ENCODE measurements around the gene PNP. TPM values are rescaled to one million over a fixed set of nuclear protein-coding genes. Genes with fewer than 3 reads are reported as not detected.

PNP gene
- total and polyA plus RNA-seq, 2 experiments from 2014 or later: 60.4 to 69.2 TPM

DNA sequence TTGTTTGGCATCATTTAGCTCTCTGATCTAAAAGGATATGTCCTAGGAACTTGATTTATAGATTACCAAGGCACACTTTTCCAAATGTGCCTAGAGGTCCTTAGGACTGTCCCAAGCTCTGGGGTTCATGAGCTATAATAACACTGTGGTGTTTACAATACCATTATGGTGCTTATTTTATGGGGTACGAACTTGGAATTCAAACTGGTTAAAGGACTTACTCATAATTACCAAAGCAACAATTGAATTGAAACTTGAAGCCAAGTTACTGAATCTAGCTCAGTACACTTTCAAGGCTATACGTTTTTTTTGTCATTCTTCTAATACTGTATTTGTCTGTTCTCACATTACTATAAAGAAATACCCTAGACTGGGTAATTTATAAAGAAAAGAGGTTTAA, 46.3 kb upstream of the PNP start:
- Histone ChIP-seq H4K20me1 (ENCODE audit: insufficient read depth, poor library complexity, severe bottlenecking) (no peaks in the 10 kb centered on the region), H3K4me2 (no peak overlapping the region), H3K4me1 (ENCODE audit: insufficient read depth) (peaks cover 15% of the 10 kb centered on the region), H3K27ac (no peak overlapping the region), H3K9me3 (ENCODE audit: low read depth) (no peaks in the 10 kb centered on the region), H3K36me3 (replicated peaks; ENCODE audit: insufficient read depth, low read depth) (no peaks in the 10 kb centered on the region), H2AFZ (no peak overlapping the region), H3K4me3 (no peak overlapping the region), H3K27me3 (no peaks in the 10 kb centered on the region), H3K9me2 (replicated peaks; ENCODE audit: insufficient read depth) (no peaks in the 10 kb centered on the region), H3K79me2 (no peaks in the 10 kb centered on the region)
- 80% methylated on average over 2 of the region's 2 CpGs for WGBS (ENCODE audit: low lambda C conversion rate, missing lambda C conversion rate)
- DNase-seq (ENCODE audit: low spot score): no peak
- no peak for TF ChIP-seq EZH2phosphoT487 (IDR thresholded peaks at IDR 0.05; ENCODE audit: low read depth, severe bottlenecking, unreplicated experiment)
- TF ChIP-seq EZH2 (IDR thresholded peaks at IDR 0.05; ENCODE audit: borderline replicate concordance): no peak
- TF ChIP-seq, protein P1, sequence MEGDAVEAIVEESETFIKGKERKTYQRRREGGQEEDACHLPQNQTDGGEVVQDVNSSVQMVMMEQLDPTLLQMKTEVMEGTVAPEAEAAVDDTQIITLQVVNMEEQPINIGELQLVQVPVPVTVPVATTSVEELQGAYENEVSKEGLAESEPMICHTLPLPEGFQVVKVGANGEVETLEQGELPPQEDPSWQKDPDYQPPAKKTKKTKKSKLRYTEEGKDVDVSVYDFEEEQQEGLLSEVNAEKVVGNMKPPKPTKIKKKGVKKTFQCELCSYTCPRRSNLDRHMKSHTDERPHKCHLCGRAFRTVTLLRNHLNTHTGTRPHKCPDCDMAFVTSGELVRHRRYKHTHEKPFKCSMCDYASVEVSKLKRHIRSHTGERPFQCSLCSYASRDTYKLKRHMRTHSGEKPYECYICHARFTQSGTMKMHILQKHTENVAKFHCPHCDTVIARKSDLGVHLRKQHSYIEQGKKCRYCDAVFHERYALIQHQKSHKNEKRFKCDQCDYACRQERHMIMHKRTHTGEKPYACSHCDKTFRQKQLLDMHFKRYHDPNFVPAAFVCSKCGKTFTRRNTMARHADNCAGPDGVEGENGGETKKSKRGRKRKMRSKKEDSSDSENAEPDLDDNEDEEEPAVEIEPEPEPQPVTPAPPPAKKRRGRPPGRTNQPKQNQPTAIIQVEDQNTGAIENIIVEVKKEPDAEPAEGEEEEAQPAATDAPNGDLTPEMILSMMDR (IDR thresholded peaks at IDR 0.05; ENCODE audit: poor library complexity): no peak

DNA sequence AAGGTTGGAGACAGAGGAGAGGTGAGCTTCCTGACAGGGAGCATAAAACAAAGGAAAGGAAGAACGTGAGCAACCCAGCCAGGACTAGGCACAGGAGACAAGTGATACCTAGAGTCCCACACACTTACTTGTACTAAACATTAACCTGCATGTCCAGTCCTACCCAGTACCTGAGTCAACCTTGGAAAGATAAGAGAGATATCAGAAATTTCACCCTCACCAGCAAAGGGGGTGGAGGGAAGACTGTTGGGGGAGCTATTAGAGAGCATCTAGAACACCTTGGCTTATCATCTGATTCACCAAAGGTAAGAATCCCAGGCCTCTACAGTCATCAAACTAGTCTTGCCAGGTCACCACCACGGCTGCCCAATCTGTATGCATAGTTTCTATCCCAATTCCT, 44.4 kb upstream of the PNP start:
- Histone ChIP-seq H3K9me3 (ENCODE audit: low read depth) (no peaks in the 10 kb centered on the region), H3K4me1 (ENCODE audit: insufficient read depth) (peaks cover 5% of the 10 kb centered on the region), H3K36me3 (replicated peaks; ENCODE audit: insufficient read depth, low read depth) (no peaks in the 10 kb centered on the region), H3K9me2 (replicated peaks; ENCODE audit: insufficient read depth) (no peaks in the 10 kb centered on the region), H4K20me1 (ENCODE audit: insufficient read depth, poor library complexity, severe bottlenecking) (no peaks in the 10 kb centered on the region), H3K4me3 (no peak overlapping the region), H2AFZ (no peak overlapping the region), H3K4me2 (no peak overlapping the region), H3K27me3 (no peaks in the 10 kb centered on the region), H3K79me2 (no peaks in the 10 kb centered on the region), H3K27ac (peak overlapping the region; percentile 25)
- TF ChIP-seq EZH2phosphoT487 (IDR thresholded peaks at IDR 0.05; ENCODE audit: low read depth, severe bottlenecking, unreplicated experiment): no peak
- TF ChIP-seq, protein P1 (IDR thresholded peaks at IDR 0.05; ENCODE audit: poor library complexity): no peak
- TF ChIP-seq EZH2 (IDR thresholded peaks at IDR 0.05; ENCODE audit: borderline replicate concordance): no peak
- DNase-seq (ENCODE audit: low spot score): no peak
- 34% methylated on average over 2 of the region's 2 CpGs for WGBS (ENCODE audit: low lambda C conversion rate, missing lambda C conversion rate)

DNA sequence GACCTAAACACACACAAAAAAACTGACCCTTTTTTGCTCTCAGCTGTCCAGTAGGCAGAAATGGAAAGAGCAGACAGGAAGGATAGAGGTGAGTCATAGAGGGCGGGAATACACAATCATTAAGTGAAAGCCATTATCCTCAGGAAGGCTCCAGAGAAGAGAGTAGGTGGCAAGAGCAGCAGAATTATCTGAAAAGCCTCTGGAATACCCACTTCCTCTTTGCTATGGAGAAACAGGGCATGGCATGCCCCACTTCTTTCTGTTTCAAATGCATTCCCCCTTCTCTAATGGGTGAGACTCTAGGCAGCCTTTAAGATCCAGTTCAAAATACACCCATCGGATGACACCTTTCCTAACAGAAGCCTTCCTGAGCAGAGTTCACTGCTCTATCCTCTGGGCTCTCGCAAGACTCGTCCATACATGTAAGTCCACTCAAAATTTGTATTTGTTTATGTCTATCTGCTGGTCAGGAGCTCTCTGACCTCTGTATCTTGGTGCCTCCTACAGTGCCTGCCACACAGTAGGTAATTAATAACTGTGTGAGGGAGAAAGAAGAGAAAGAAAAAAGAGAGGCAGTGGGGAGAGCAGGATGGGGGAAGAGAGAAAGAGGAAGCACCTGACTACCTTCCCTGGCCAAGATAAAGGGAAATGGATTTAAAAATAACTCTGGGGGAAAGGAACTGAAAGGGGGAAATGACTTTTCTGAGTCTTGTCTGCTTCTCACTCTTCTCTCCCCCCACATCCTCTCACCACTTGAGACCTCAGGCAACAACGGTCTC, 41.8 kb upstream of the PNP start:
- H3K4me1 ChIP-seq (ENCODE audit: insufficient read depth): peaks cover 5% of the 10 kb centered on the region
- H3K4me3 ChIP-seq: no peak overlapping the region
- no peaks in the 10 kb centered on the region for H3K79me2 ChIP-seq
- H3K27ac ChIP-seq: peak overlapping the region; percentile 85
- 76% methylated on average over 5 of the region's 5 CpGs for WGBS (ENCODE audit: low lambda C conversion rate, missing lambda C conversion rate)
- no peaks in the 10 kb centered on the region for H3K27me3 ChIP-seq
- H3K9me2 ChIP-seq (replicated peaks; ENCODE audit: insufficient read depth): no peaks in the 10 kb centered on the region
- peak overlapping the region; percentile 65 for H3K4me2 ChIP-seq
- H3K9me3 ChIP-seq (ENCODE audit: low read depth): no peaks in the 10 kb centered on the region
- peak; percentile 61 for DNase-seq (ENCODE audit: low spot score)
- TF ChIP-seq, protein P1 (IDR thresholded peaks at IDR 0.05; ENCODE audit: poor library complexity): no peak
- TF ChIP-seq EZH2phosphoT487 (IDR thresholded peaks at IDR 0.05; ENCODE audit: low read depth, severe bottlenecking, unreplicated experiment) (no peak), EZH2 (IDR thresholded peaks at IDR 0.05; ENCODE audit: borderline replicate concordance) (no peak)
- no peaks in the 10 kb centered on the region for H3K36me3 ChIP-seq (replicated peaks; ENCODE audit: insufficient read depth, low read depth)
- no peaks in the 10 kb centered on the region for H4K20me1 ChIP-seq (ENCODE audit: insufficient read depth, poor library complexity, severe bottlenecking)
- H2AFZ ChIP-seq: peak overlapping the region; percentile 4
